Right cardiac atrium (tissue), 5 donors: ENCODE measurements around the gene RRM1. TPM values are rescaled to one million over a fixed set of nuclear protein-coding genes. Genes with fewer than 3 reads are reported as not detected.
"Not testable (repeated sequence)": the region's sequence is repeated elsewhere in the genome, so short reads cannot be mapped to it uniquely, and the experiment has no call there.

ENCODE experiments used
- ATAC-seq, 2 donors: fragments of 200-7000 bp; cut with Tn5 transposase; one replicate each; pipeline versions ENCODE4 v1.8.0 to v1.9.1; 2020; ENCODE audit warnings: moderate library complexity in 2 of 2, mild to moderate bottlenecking in 1 of 2
- DNase-seq, 3 donors: peaks; one replicate each; pipeline ENCODE4 v3.0.0-alpha.2; 2020
- H3K27ac ChIP-seq: one replicate; pipeline ENCODE4 v1.5.1; 2013; ENCODE audit warnings: mild to moderate bottlenecking, low read length, control low read depth, moderate library complexity
- H3K27me3 ChIP-seq: one replicate; pipeline ENCODE4 v1.6.1; 2013; ENCODE audit not compliant: control insufficient read depth, insufficient read depth
- H3K4me1 ChIP-seq: one replicate; pipeline ENCODE4 v1.6.1; 2013; ENCODE audit warnings: low read length; ENCODE audit not compliant: control insufficient read depth, insufficient read depth
- H3K4me3 ChIP-seq: one replicate; pipeline ENCODE4 v1.5.1; 2013; ENCODE audit warnings: low read length, control low read depth
- H3K9me3 ChIP-seq: one replicate; pipeline ENCODE4 v1.6.1; 2013; ENCODE audit warnings: low read length; ENCODE audit not compliant: control insufficient read depth
- WGBS: extraction: QIAGEN DNeasy Blood & Tissue Kit; methylation state at CpG from one replicate; pipeline ENCODE4 v1.1.7; 2013; 5-methylcytosine and 5-hydroxymethylcytosine counted together
- intact Hi-C, 4 donors: fragments of 100-400 bp; cut with DNase I; formaldehyde crosslinking; loops; one replicate each; pipeline versions ENCODE4 v1.11.0 to v1.14.0; 2022 to 2023
- polyA plus RNA-seq: library from polyadenylated mRNA; stranded (reverse); fragments of 200-250 nt; gene quantifications from one replicate; pipeline ENCODE4 v1.2.3, GENCODE V29; 2013
- total RNA-seq, 4 donors: library from RNA; stranded (reverse); fragmentation: NEBNext Ultra II Directional; extraction: Animal tissue kit (Norgen Biotek cat#: 25700); gene quantifications; one replicate each; pipeline ENCODE4 v1.2.1, GENCODE V29; 2021
- donor health status: healthy with polysubstance abuse.
- donor health status: DM: no; HTN: yes; CAD: no.
- donor health status: DM: no; HTN: no; CAD: no.
- donor health status: DM: no; HTN: yes; CAD: no; lungs with severe emphysema.
- donor health status: DM: yes; HTN: yes; CAD: no.

The RRM1 gene
- total and polyA plus RNA-seq, 5 donors, result 11.9 to 29.0 (median 26.4) TPM

GRCh38 chr11:4102711-4103110 lies 8.1 kb downstream of the RRM1 start:
- ATAC-seq, result no peak
- WGBS, result 91% methylated on average over 4 of the region's 4 CpGs
- intact Hi-C loops, result no loop called here
- Histone ChIP-seq H3K27ac (no peak overlapping the region), H3K4me1 (no peaks in the 10 kb centered on the region), H3K27me3 (no peaks in the 10 kb centered on the region), H3K4me3 (no peak overlapping the region), H3K9me3 (no peaks in the 10 kb centered on the region)
- no peak for DNase-seq

- no peak overlapping the region for H3K27ac ChIP-seq
- intact Hi-C loops, result no loop called here
- no peaks in the 10 kb centered on the region for H3K9me3 ChIP-seq
- no peaks in the 10 kb centered on the region for H3K4me1 ChIP-seq
- 94% methylated on average over 2 of the region's 2 CpGs for WGBS
- no peak for ATAC-seq
- no peaks in the 10 kb centered on the region for H3K27me3 ChIP-seq
- DNase-seq, result no peak
- H3K4me3 ChIP-seq, result no peak overlapping the region
Observed at GRCh38 chr11:4103269-4103668, 8.7 kb downstream of the RRM1 start.

- Histone ChIP-seq H3K27me3 (no peaks in the 10 kb centered on the region), H3K9me3 (no peaks in the 10 kb centered on the region), H3K4me3 (no peak overlapping the region), H3K27ac (no peak overlapping the region), H3K4me1 (no peaks in the 10 kb centered on the region)
- DNase-seq (no peak), ATAC-seq (no peak)
- 98% methylated on average over 1 of the region's 1 CpG for WGBS
- intact Hi-C loops, result no loop called here
Observed at GRCh38 chr11:4105916-4106315, 11.3 kb downstream of the RRM1 start.

GRCh38 chr11:4111834-4112233 lies 17.2 kb downstream of the RRM1 start:
- 78% methylated on average over 5 of the region's 5 CpGs for WGBS
- no peak for ATAC-seq
- intact Hi-C loops, result no loop called here
- DNase-seq, result no peak
- Histone ChIP-seq H3K4me3 (no peak overlapping the region), H3K27me3 (no peaks in the 10 kb centered on the region), H3K4me1 (no peaks in the 10 kb centered on the region), H3K9me3 (no peaks in the 10 kb centered on the region), H3K27ac (no peak overlapping the region)

GRCh38 chr11:4115128-4115527 lies 20.5 kb downstream of the RRM1 start:
- H3K4me3 ChIP-seq, result no peak overlapping the region
- H3K27ac ChIP-seq, result no peak overlapping the region
- intact Hi-C loops, result no loop called here
- H3K27me3 ChIP-seq, result no peaks in the 10 kb centered on the region
- H3K4me1 ChIP-seq, result no peaks in the 10 kb centered on the region
- H3K9me3 ChIP-seq, result no peaks in the 10 kb centered on the region
- ATAC-seq (no peak), DNase-seq (no peak)
- 83% methylated on average over 2 of the region's 2 CpGs for WGBS

GRCh38 chr11:4118107-4118506 lies 23.5 kb downstream of the RRM1 start:
- no peaks in the 10 kb centered on the region for H3K27me3 ChIP-seq
- H3K27ac ChIP-seq, result no peak overlapping the region
- no peak overlapping the region for H3K4me3 ChIP-seq
- intact Hi-C loops, result no loop called here
- no peak for DNase-seq
- H3K9me3 ChIP-seq, result no peaks in the 10 kb centered on the region
- H3K4me1 ChIP-seq, result no peaks in the 10 kb centered on the region
- ATAC-seq, result no peak
- WGBS, result 76% methylated on average over 3 of the region's 3 CpGs

GRCh38 chr11:4123218-4123617 lies 28.6 kb downstream of the RRM1 start:
- Histone ChIP-seq H3K4me1 (peaks cover 2% of the 10 kb centered on the region), H3K27ac (no peak overlapping the region), H3K27me3 (no peaks in the 10 kb centered on the region), H3K9me3 (no peaks in the 10 kb centered on the region), H3K4me3 (no peak overlapping the region)
- 95% methylated on average over 4 of the region's 4 CpGs for WGBS
- no peak for DNase-seq
- no peak for ATAC-seq
- intact Hi-C loops, result no loop called here

GRCh38 chr11:4125141-4125540 lies 30.5 kb downstream of the RRM1 start:
- WGBS, result 73% methylated on average over 6 of the region's 6 CpGs

GRCh38 chr11:4127357-4127756 lies 32.8 kb downstream of the RRM1 start:
- intact Hi-C loops, result no loop called here
- Histone ChIP-seq H3K4me1 (peaks cover 2% of the 10 kb centered on the region), H3K27ac (no peak overlapping the region), H3K27me3 (no peaks in the 10 kb centered on the region), H3K9me3 (no peaks in the 10 kb centered on the region), H3K4me3 (no peak overlapping the region)
- ATAC-seq (no peak), DNase-seq (no peak)
- WGBS, result 72% methylated on average over 1 of the region's 1 CpG

More at GRCh38 chr11:4125141-4125540, 30.5 kb downstream of the RRM1 start:
- Histone ChIP-seq H3K27me3 (no peaks in the 10 kb centered on the region), H3K9me3 (no peaks in the 10 kb centered on the region), H3K27ac (no peak overlapping the region), H3K4me3 (no peak overlapping the region), H3K4me1 (peaks cover 2% of the 10 kb centered on the region)
- ATAC-seq, result no peak
- no peak for DNase-seq
- intact Hi-C loops, result no loop called here

GRCh38 chr11:4130219-4130618 lies 35.6 kb downstream of the RRM1 start:
- H3K27me3 ChIP-seq, ATAC-seq, H3K4me1 ChIP-seq, H3K9me3 ChIP-seq, DNase-seq, H3K4me3 ChIP-seq, intact Hi-C loops, H3K27ac ChIP-seq: not testable (repeated sequence)
- WGBS, result 94% methylated on average over 4 of the region's 4 CpGs

- Histone ChIP-seq H3K4me3 (no peak overlapping the region), H3K9me3 (no peaks in the 10 kb centered on the region), H3K4me1 (no peaks in the 10 kb centered on the region), H3K27ac (no peak overlapping the region), H3K27me3 (no peaks in the 10 kb centered on the region)
- intact Hi-C loops, result no loop called here
- DNase-seq (no peak), ATAC-seq (no peak)
Observed at GRCh38 chr11:4134806-4135205, 40.2 kb downstream of the RRM1 start.

GRCh38 chr11:4138497-4138896 lies 43.9 kb downstream of the RRM1 start:
- WGBS, result 100% methylated on average over 1 of the region's 1 CpG
- no peak for ATAC-seq
- H3K4me3 ChIP-seq, result no peak overlapping the region
- no peak overlapping the region for H3K27ac ChIP-seq
- H3K9me3 ChIP-seq, result no peaks in the 10 kb centered on the region
- intact Hi-C loops, result no loop called here
- H3K27me3 ChIP-seq, result no peaks in the 10 kb centered on the region
- no peak for DNase-seq
- no peaks in the 10 kb centered on the region for H3K4me1 ChIP-seq
